Mesendoderm (in vitro differentiated cells): ENCODE results near the gene NFATC1.

ENCODE experiments used
- DNase-seq: peaks from one replicate; pipeline ENCODE4 v3.0.0; 2013
- H2AK5ac ChIP-seq: 2 replicates; pipeline ENCODE4 v1.6.1; 2013; ENCODE audit warnings: low read length, inconsistent platforms
- H2BK120ac ChIP-seq: 2 replicates; pipeline ENCODE4 v1.6.1; 2013; ENCODE audit warnings: low read depth, mild to moderate bottlenecking, low read length, moderate library complexity, mixed read lengths
- H2BK15ac ChIP-seq: replicated peaks from 2 replicates; pipeline ENCODE4 v1.6.1; 2013; ENCODE audit warnings: low read depth, mild to moderate bottlenecking, moderate library complexity
- H2BK5ac ChIP-seq: 2 replicates; pipeline ENCODE4 v1.6.1; 2013; ENCODE audit warnings: low read length, inconsistent platforms
- H3K18ac ChIP-seq: 2 replicates; pipeline ENCODE4 v1.6.1; 2013; ENCODE audit warnings: mild to moderate bottlenecking, low read length, mixed read lengths
- H3K23ac ChIP-seq: one replicate; pipeline ENCODE4 v1.6.1; 2013; ENCODE audit warnings: low read length
- H3K27ac ChIP-seq: 2 replicates; pipeline ENCODE4 v1.5.1; 2013; ENCODE audit warnings: low read depth, mild to moderate bottlenecking, inconsistent platforms, low read length, moderate library complexity
- H3K27me3 ChIP-seq: 2 replicates; pipeline ENCODE4 v1.6.1; 2013; ENCODE audit warnings: low read length, control low read depth, mild to moderate bottlenecking, inconsistent platforms; ENCODE audit not compliant: insufficient read depth, poor library complexity
- H3K36me3 ChIP-seq: 2 replicates; pipeline ENCODE4 v1.6.1; 2013; ENCODE audit warnings: low read length, inconsistent platforms; ENCODE audit not compliant: control insufficient read depth, insufficient read depth
- H3K4ac ChIP-seq: one replicate; pipeline ENCODE4 v1.6.1; 2013; ENCODE audit warnings: low read depth, mild to moderate bottlenecking, low read length, moderate library complexity
- H3K4me1 ChIP-seq: 2 replicates; pipeline ENCODE4 v1.6.1; 2013; ENCODE audit warnings: low read depth, low read length, inconsistent platforms; ENCODE audit not compliant: control insufficient read depth
- H3K4me2 ChIP-seq: 2 replicates; pipeline ENCODE4 v1.6.1; 2013; ENCODE audit warnings: low read length
- H3K4me3 ChIP-seq: 2 replicates; pipeline ENCODE4 v1.5.1; 2013; ENCODE audit warnings: mild to moderate bottlenecking, low read length
- H3K56ac ChIP-seq: one replicate; pipeline ENCODE4 v1.6.1; 2013; ENCODE audit warnings: low read length
- H3K79me1 ChIP-seq: 2 replicates; pipeline ENCODE4 v1.6.1; 2013; ENCODE audit warnings: low read length, inconsistent platforms
- H3K79me2 ChIP-seq: 2 replicates; pipeline ENCODE4 v1.6.1; 2013; ENCODE audit warnings: mild to moderate bottlenecking, low read length; ENCODE audit not compliant: control insufficient read depth, insufficient read depth
- H3K9ac ChIP-seq: 2 replicates; pipeline ENCODE4 v1.6.1; 2013; ENCODE audit warnings: low read length, inconsistent platforms
- H4K5ac ChIP-seq: one replicate; pipeline ENCODE4 v1.6.1; 2013; ENCODE audit warnings: low read length
- H4K8ac ChIP-seq: one replicate; pipeline ENCODE4 v1.6.1; 2013; ENCODE audit warnings: low read depth, mild to moderate bottlenecking, control low read depth, low read length, moderate library complexity
- WGBS: extraction: QIAGEN DNeasy Blood & Tissue Kit; methylation state at CpG from one replicate; pipeline ENCODE4 v1.1.7; 2013; ENCODE audit warnings: low lambda C conversion rate, missing lambda C conversion rate; ENCODE audit not compliant: insufficient coverage; ENCODE audit errors: extremely low coverage; 5-methylcytosine and 5-hydroxymethylcytosine counted together

The NFATC1 gene

GRCh38 chr18:79488311-79489050 lies 92.8 kb downstream of the NFATC1 start:
- no peak overlapping the region for H4K5ac ChIP-seq
- no CpG with 5 or more reads among the region's 26 CpGs for WGBS
- H2AK5ac ChIP-seq = no peak overlapping the region
- DNase-seq = no peak
- no peak overlapping the region for H3K4me3 ChIP-seq
- no peak overlapping the region for H2BK15ac ChIP-seq
- H3K9ac ChIP-seq = no peak overlapping the region
- no peak overlapping the region for H4K8ac ChIP-seq
- no peak overlapping the region for H3K27ac ChIP-seq
- no peak overlapping the region for H3K18ac ChIP-seq
- no peak overlapping the region for H2BK5ac ChIP-seq
- H3K79me2 ChIP-seq = no peaks in the 10 kb centered on the region
- H3K36me3 ChIP-seq = no peaks in the 10 kb centered on the region
- no peak overlapping the region for H3K56ac ChIP-seq
- H3K4ac ChIP-seq = no peak overlapping the region
- H3K4me1 ChIP-seq = no peaks in the 10 kb centered on the region
- no peaks in the 10 kb centered on the region for H3K27me3 ChIP-seq
- no peak overlapping the region for H2BK120ac ChIP-seq
- no peak overlapping the region for H3K4me2 ChIP-seq
- H3K79me1 ChIP-seq = no peaks in the 10 kb centered on the region
- H3K23ac ChIP-seq = no peak overlapping the region

- H3K18ac ChIP-seq = no peak overlapping the region
- no peak overlapping the region for H3K56ac ChIP-seq
- H2BK15ac ChIP-seq = no peak overlapping the region
- H2BK120ac ChIP-seq = no peak overlapping the region
- no peak overlapping the region for H3K27ac ChIP-seq
- H3K4me2 ChIP-seq = no peak overlapping the region
- H3K23ac ChIP-seq = no peak overlapping the region
- H3K9ac ChIP-seq = no peak overlapping the region
- no peaks in the 10 kb centered on the region for H3K79me2 ChIP-seq
- no peak overlapping the region for H3K4ac ChIP-seq
- no peaks in the 10 kb centered on the region for H3K4me1 ChIP-seq
- H3K27me3 ChIP-seq = no peaks in the 10 kb centered on the region
- no peak overlapping the region for H3K4me3 ChIP-seq
- H3K79me1 ChIP-seq = no peaks in the 10 kb centered on the region
- no peak for DNase-seq
- no peak overlapping the region for H4K5ac ChIP-seq
- no peak overlapping the region for H2AK5ac ChIP-seq
- no peaks in the 10 kb centered on the region for H3K36me3 ChIP-seq
- H2BK5ac ChIP-seq = no peak overlapping the region
- no peak overlapping the region for H4K8ac ChIP-seq
- WGBS = no CpG with 5 or more reads among the region's 32 CpGs
Measured at GRCh38 chr18:79489051-79489898, 93.5 kb downstream of the NFATC1 start.

- Histone ChIP-seq H3K4me1 (no peaks in the 10 kb centered on the region), H3K9ac (no peak overlapping the region), H3K23ac (no peak overlapping the region), H3K18ac (no peak overlapping the region), H3K4me2 (no peak overlapping the region), H2AK5ac (no peak overlapping the region), H3K4ac (no peak overlapping the region), H2BK15ac (no peak overlapping the region), H3K27ac (no peak overlapping the region), H3K4me3 (no peak overlapping the region), H4K8ac (no peak overlapping the region), H3K79me2 (no peaks in the 10 kb centered on the region), H4K5ac (no peak overlapping the region), H3K27me3 (no peaks in the 10 kb centered on the region), H3K79me1 (no peaks in the 10 kb centered on the region), H3K36me3 (no peaks in the 10 kb centered on the region), H2BK5ac (no peak overlapping the region), H2BK120ac (no peak overlapping the region), H3K56ac (no peak overlapping the region)
- no CpG with 5 or more reads among the region's 16 CpGs for WGBS
- no peak for DNase-seq
Measured at GRCh38 chr18:79489899-79490625, 94.3 kb downstream of the NFATC1 start.

DNA sequence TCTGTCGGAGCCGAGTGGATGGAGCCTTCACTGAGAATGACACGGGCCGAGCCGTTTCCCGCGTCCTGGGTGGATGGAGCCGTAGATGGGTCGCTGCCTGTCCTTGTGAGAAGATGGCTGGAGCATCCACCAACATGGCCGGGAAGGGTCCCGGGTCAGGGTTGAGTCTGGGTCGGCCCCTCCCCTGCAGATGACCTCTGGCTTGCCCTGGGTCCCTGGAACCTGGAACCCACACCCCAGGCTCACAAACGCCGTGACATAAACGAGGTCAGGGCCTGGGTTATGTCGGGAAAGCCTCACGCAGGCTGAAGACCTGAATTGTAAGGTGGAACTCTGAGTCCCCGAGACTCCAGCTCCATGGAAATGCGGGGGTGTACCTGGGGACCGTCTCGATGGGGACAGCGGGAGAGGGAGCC lies 94.9 kb downstream of the NFATC1 start:
- no peaks in the 10 kb centered on the region for H3K36me3 ChIP-seq
- H2BK15ac ChIP-seq = no peak overlapping the region
- H3K4ac ChIP-seq = no peak overlapping the region
- no peaks in the 10 kb centered on the region for H3K27me3 ChIP-seq
- H3K27ac ChIP-seq = no peak overlapping the region
- no peak overlapping the region for H3K4me3 ChIP-seq
- H3K56ac ChIP-seq = no peak overlapping the region
- WGBS = no CpG with 5 or more reads among the region's 22 CpGs
- H2AK5ac ChIP-seq = no peak overlapping the region
- no peaks in the 10 kb centered on the region for H3K79me2 ChIP-seq
- H4K8ac ChIP-seq = no peak overlapping the region
- no peaks in the 10 kb centered on the region for H3K4me1 ChIP-seq
- H4K5ac ChIP-seq = no peak overlapping the region
- H3K79me1 ChIP-seq = no peaks in the 10 kb centered on the region
- no peak overlapping the region for H2BK120ac ChIP-seq
- no peak for DNase-seq
- H3K23ac ChIP-seq = no peak overlapping the region
- H3K4me2 ChIP-seq = no peak overlapping the region
- H2BK5ac ChIP-seq = no peak overlapping the region
- H3K9ac ChIP-seq = no peak overlapping the region
- H3K18ac ChIP-seq = no peak overlapping the region

- no peak for DNase-seq
- Histone ChIP-seq H3K36me3 (no peaks in the 10 kb centered on the region), H2AK5ac (no peak overlapping the region), H3K79me2 (no peaks in the 10 kb centered on the region), H3K27ac (no peak overlapping the region), H3K4me1 (no peaks in the 10 kb centered on the region), H2BK5ac (no peak overlapping the region), H3K23ac (no peak overlapping the region), H3K27me3 (no peaks in the 10 kb centered on the region), H3K18ac (no peak overlapping the region), H4K5ac (no peak overlapping the region), H3K9ac (no peak overlapping the region), H2BK120ac (no peak overlapping the region), H3K4me2 (no peak overlapping the region), H3K56ac (no peak overlapping the region), H3K4ac (no peak overlapping the region), H4K8ac (no peak overlapping the region), H2BK15ac (no peak overlapping the region), H3K4me3 (no peak overlapping the region), H3K79me1 (no peaks in the 10 kb centered on the region)
- no CpG with 5 or more reads among the region's 19 CpGs for WGBS
Measured at GRCh38 chr18:79491081-79491551, 95.4 kb downstream of the NFATC1 start.
